K562 (cell line): Measurements from ENCODE around the gene TIPIN. TPM values are rescaled to one million over a fixed set of nuclear protein-coding genes. Genes with fewer than 3 reads are reported as not detected.

Experiments used
- ATAC-seq: fragments of 200-7000 bp; cut with Tn5 transposase; 3 replicates; pipeline ENCODE4 v1.9.1; 2020; ENCODE audit warnings: moderate library complexity
- BruUV-seq: library from RNA; stranded (reverse); fragments of 400-500 nt; replicated peaks from 2 replicates; lab custom pipeline; 2021; lab: Mats Ljungman, UMichigan
- CTCF ChIA-PET: fragments of 300-600 bp; formaldehyde crosslinking; extraction: SDS; loops from one replicate; lab custom pipeline; 2021; ENCODE audit warnings: low intra/inter-chr PET ratio; lab: Yijun Ruan, JAX
- POLR2A ChIA-PET: fragments of 300-600, 350-650 bp; sonication (Branson Sonifier 250); formaldehyde crosslinking; extraction: SDS; loops from one replicate; lab custom pipeline; 2021; ENCODE audit warnings: antibody characterized with exemption, inconsistent platforms; lab: Yijun Ruan, JAX
- DNase-seq, 4 experiments: peaks; one replicate each; pipeline versions ENCODE4 v3.0.0 to v3.0.0-alpha.2; 2011 to 2018; ENCODE audit warnings: low spot score in 3 of 4, mixed read lengths in 3 of 4; ENCODE audit errors: extremely low read depth in 1 of 4
- FAIRE-seq: peaks from 2 replicates; lab custom pipeline; 2011; peaks lifted over from hg19 to GRCh38; lab: Jason Lieb, UNC
- H2AFZ ChIP-seq: 2 replicates; pipeline ENCODE4 v1.6.0; 2011; ENCODE audit warnings: low read depth, low read length, control low read depth, inconsistent platforms
- H3K27ac ChIP-seq: fragments of 200-600 bp; 3 replicates; pipeline ENCODE4 v1.8.0; 2011; ENCODE audit warnings: low read depth, mild to moderate bottlenecking, control low read depth, inconsistent platforms, low read length, moderate library complexity, mixed read lengths; ENCODE audit errors: extremely low read depth
- H3K27me3 ChIP-seq, 2 experiments: fragments of 300-600 bp in 1 of 2; 2 replicates in 1 of 2; 3 replicates in 1 of 2; pipeline versions ENCODE4 v1.6.0 to v1.8.0; 2011; ENCODE audit warnings: inconsistent platforms in 2 of 2, low read length in 2 of 2, mild to moderate bottlenecking in 1 of 2, mixed read lengths in 1 of 2, moderate library complexity in 1 of 2; ENCODE audit not compliant: control insufficient read depth in 2 of 2, insufficient read depth in 2 of 2
- H3K36me3 ChIP-seq: fragments of 300-600 bp; 3 replicates; pipeline ENCODE4 v1.8.0; 2011; ENCODE audit warnings: mild to moderate bottlenecking, low read length, inconsistent platforms; ENCODE audit not compliant: control insufficient read depth, insufficient read depth
- H3K4me1 ChIP-seq, 2 experiments: fragments of 200-600 bp in 1 of 2; replicated peaks in 1 of 2; 2 replicates in 1 of 2; 3 replicates in 1 of 2; pipeline versions ENCODE4 v1.5.1 to v1.8.0; 2011; ENCODE audit warnings: inconsistent platforms in 2 of 2, low read length in 2 of 2, mild to moderate bottlenecking in 1 of 2, mixed read lengths in 1 of 2, moderate library complexity in 1 of 2; ENCODE audit not compliant: control insufficient read depth in 2 of 2, insufficient read depth in 2 of 2
- H3K4me2 ChIP-seq: 2 replicates; pipeline ENCODE4 v1.6.1; 2011; ENCODE audit warnings: low read length, control low read depth, inconsistent platforms, mixed read lengths; ENCODE audit not compliant: insufficient read depth
- H3K4me3 ChIP-seq: fragments of 200-600 bp; sonication (generic), shearing (Covaris generic); 2 replicates; pipeline ENCODE4 v1.5.1; 2016; ENCODE audit warnings: control low read depth, inconsistent platforms
- H3K79me2 ChIP-seq: fragments of 200-600 bp; 3 replicates; pipeline ENCODE4 v1.8.0; 2011; ENCODE audit warnings: low read length, inconsistent platforms; ENCODE audit not compliant: control insufficient read depth, insufficient read depth
- H3K9ac ChIP-seq, 2 experiments: 2 replicates each; pipeline versions ENCODE4 v1.6.0 to v1.6.1; 2011; ENCODE audit warnings: low read depth in 2 of 2, low read length in 2 of 2, control low read depth in 1 of 2, inconsistent platforms in 1 of 2, mild to moderate bottlenecking in 1 of 2, mixed read lengths in 1 of 2; ENCODE audit not compliant: insufficient read depth in 1 of 2
- H3K9me1 ChIP-seq: one replicate; pipeline ENCODE4 v1.6.0; 2011; ENCODE audit warnings: inconsistent platforms, mild to moderate bottlenecking, low read length, moderate library complexity; ENCODE audit not compliant: control insufficient read depth, insufficient read depth
- H3K9me3 ChIP-seq: replicated peaks from 2 replicates; pipeline ENCODE4 v1.5.1; 2011; ENCODE audit warnings: low read depth, low read length, inconsistent platforms; ENCODE audit not compliant: control insufficient read depth, insufficient read depth
- H4K20me1 ChIP-seq: replicated peaks from 2 replicates; pipeline ENCODE4 v1.6.1; 2011; ENCODE audit warnings: low read length, inconsistent platforms, mixed read lengths; ENCODE audit not compliant: control insufficient read depth, insufficient read depth
- BMI1 ChIP-seq: fragments of 150-350 bp; IDR thresholded peaks from 2 replicates; pipeline ENCODE4 v1.6.1; 2014; ENCODE audit warnings: low read length
- ETS1 ChIP-seq: conservative IDR thresholded peaks from 2 replicates; pipeline ENCODE4 v1.6.1; 2011; ENCODE audit warnings: low read depth, mild to moderate bottlenecking, low read length; ENCODE audit not compliant: control insufficient read depth
- HLTF ChIP-seq: fragments of 450-650 bp; IDR thresholded peaks from 2 replicates; pipeline ENCODE4 v1.6.1; 2016
- POLR2H ChIP-seq: IDR thresholded peaks from 2 replicates; pipeline ENCODE4 v1.6.1; 2016; ENCODE audit warnings: missing genetic modification characterization, low read depth, mild to moderate bottlenecking, control low read depth, missing compliant biosample characterization, moderate library complexity
- ZNF668 ChIP-seq: fragments of 250-450 bp; sonication (Bioruptor Pico); IDR thresholded peaks from 2 replicates; pipeline ENCODE4 v1.8.0; 2022; ENCODE audit warnings: mild to moderate bottlenecking, inconsistent platforms
- WGBS: fragments of 100-300 bp; shearing (Covaris generic); methylation state at CpG from one replicate; pipeline ENCODE4 v1.1.6; 2016; ENCODE audit warnings: low coverage, mixed read lengths; ENCODE audit not compliant: insufficient coverage; ENCODE audit errors: missing lambda C conversion rate; 5-methylcytosine and 5-hydroxymethylcytosine counted together
- in situ Hi-C: fragments of 300-500 bp; cut with MboI; formaldehyde crosslinking; loops from 4 replicates; pipeline ENCODE4 v1.15.0; 2018; ENCODE audit warnings: inconsistent platforms, mixed read lengths
- intact Hi-C: fragments of 100-400 bp; cut with micrococcal nuclease; formaldehyde crosslinking; loops from 2 replicates; pipeline ENCODE4 v1.14.2; 2022
- polyA plus RNA-seq, 8 experiments: library from polyadenylated mRNA; depleted of rRNA in 4 of 8; stranded (reverse) in 5 of 8; unstranded in 3 of 8; fragments of >200 nt; fragmentation: Nextera tagmentation in 2 of 8; fragmentation: Illumina TruSeq in 1 of 8; extraction: Ambion mirVana in 2 of 8; extraction: Trizol in 1 of 8; gene quantifications; 2 replicates each; pipeline versions ENCODE4 v1.2.1 to v1.2.3, GENCODE V29; 2011 to 2014; ENCODE audit warnings: inconsistent platforms in 1 of 8, missing spikeins in 1 of 8
- total RNA-seq, 7 experiments: library from RNA; depleted of rRNA in 6 of 7; stranded (reverse); fragments of >200 nt in 6 of 7; fragmentation: Illumina TruSeq in 2 of 7; extraction: Trizol in 2 of 7; gene quantifications; 2 replicates each; pipeline versions ENCODE4 v1.2.1 to v1.2.3, GENCODE V29; 2011 to 2021; ENCODE audit warnings: low replicate concordance in 1 of 7

Gene TIPIN
- total and polyA plus RNA-seq, 9 of the 15 experiments (the other 6 are each of a cell fraction or from before 2014, with no cell fraction given): 22.9 to 61.4 (median 42.0) TPM

GRCh38 chr15:66309828-66310227 is 46.7 kb downstream of the TIPIN start (continued):
- TF ChIP-seq POLR2H (tag): no peak

DNA sequence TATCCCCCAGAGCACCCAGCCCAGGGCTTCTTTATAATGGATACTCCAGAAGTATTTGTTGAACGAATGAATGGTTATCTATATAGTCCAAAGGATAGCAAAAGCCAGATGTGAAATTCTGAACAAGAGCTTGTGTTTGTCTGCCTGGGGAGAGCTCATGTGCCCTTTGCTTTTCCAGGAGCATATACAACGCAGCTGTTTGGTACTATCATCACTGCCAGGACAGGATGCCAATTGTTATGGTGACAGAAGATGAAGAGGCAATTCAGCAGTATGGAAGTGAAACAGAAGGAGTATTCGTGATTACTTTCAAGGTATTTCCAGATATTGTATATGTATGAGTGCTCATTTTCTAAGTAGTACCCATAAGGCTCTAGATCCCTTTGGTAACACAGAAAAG is 48.0 kb downstream of the TIPIN start:
- POLR2A ChIA-PET: interaction anchor here (0.6 kb wide), 1 partner anchor 143 kb away, joined by 3 read pairs; no protein-coding TSS in a partner anchor
- 73% methylated on average over 3 of the region's 3 CpGs for WGBS
- no peak overlapping the region for H3K4me3 ChIP-seq
- in situ Hi-C loops: no loop called here
- no peaks in the 10 kb centered on the region for H3K9me3 ChIP-seq
- no peaks in the 10 kb centered on the region for H4K20me1 ChIP-seq
- intact Hi-C loops: no loop called here
- H3K4me2 ChIP-seq: no peak overlapping the region
- H3K27me3 ChIP-seq: no peaks in the 10 kb centered on the region
- FAIRE-seq (peak; percentile 37), ATAC-seq (no peak), DNase-seq (no peak)
- no peaks in the 10 kb centered on the region for H3K79me2 ChIP-seq
- H3K9me1 ChIP-seq: no peaks in the 10 kb centered on the region
- H3K4me1 ChIP-seq: peaks cover 0 to 3% of the 10 kb centered on the region in 2 experiments; a peak in 2 of 5 replicates
- peaks cover 51% of the 10 kb centered on the region for H3K36me3 ChIP-seq
- no peak overlapping the region for H3K9ac ChIP-seq
- CTCF ChIA-PET: no interaction called here
- no peak overlapping the region for H2AFZ ChIP-seq
- H3K27ac ChIP-seq: no peak overlapping the region
- no TSS peak for BruUV-seq
- TF ChIP-seq ZNF668 (CRISPR knock-in tag): no peak
- TF ChIP-seq BMI1: no peak
- no peak for TF ChIP-seq ETS1
- TF ChIP-seq HLTF: no peak
